ENCODE results near the gene RHBDL3.
"Not testable (repeated sequence)": the region's sequence is repeated elsewhere in the genome, so short reads cannot be mapped to it uniquely, and the experiment has no call there.

Gene RHBDL3

GRCh38 chr17:32342603-32343325 is 77.1 kb downstream of the RHBDL3 start:
- no peak for DNase-seq

GRCh38 chr17:32345951-32346600 is 80.4 kb downstream of the RHBDL3 start:
- DNase-seq, result no peak
- in situ Hi-C loops (cut with HindIII; ENCODE audit: low pct_ligation_motif_present, low pct_unique_long_range_greater_than_20kb, low sequenced_read_pairs), result no loop called here

More at GRCh38 chr17:32342603-32343325, 77.1 kb downstream of the RHBDL3 start:
- in situ Hi-C loops (cut with HindIII; ENCODE audit: low pct_ligation_motif_present, low pct_unique_long_range_greater_than_20kb, low sequenced_read_pairs), result no loop called here

- in situ Hi-C loops (cut with HindIII; ENCODE audit: low pct_ligation_motif_present, low pct_unique_long_range_greater_than_20kb, low sequenced_read_pairs), result no loop called here
- no peak for DNase-seq
Observed at GRCh38 chr17:32348483-32348800, 82.8 kb downstream of the RHBDL3 start.

GRCh38 chr17:32349503-32349853 is 83.8 kb downstream of the RHBDL3 start:
- no peak for DNase-seq
- in situ Hi-C loops (cut with HindIII; ENCODE audit: low pct_ligation_motif_present, low pct_unique_long_range_greater_than_20kb, low sequenced_read_pairs), result no loop called here

GRCh38 chr17:32349854-32350665 is 84.4 kb downstream of the RHBDL3 start, which contains the start of gene ZNF207:
Gene ZNF207 (plus strand): TSS chr17:32350157. CDS start chr17:32350286, 129 bp downstream.
- in situ Hi-C loops (cut with HindIII; ENCODE audit: low pct_ligation_motif_present, low pct_unique_long_range_greater_than_20kb, low sequenced_read_pairs), result no loop called here
- peak; percentile 98 for DNase-seq

GRCh38 chr17:32350666-32351418 is 85.2 kb downstream of the RHBDL3 start:
- in situ Hi-C loops (cut with HindIII; ENCODE audit: low pct_ligation_motif_present, low pct_unique_long_range_greater_than_20kb, low sequenced_read_pairs), result no loop called here
- peak; percentile 75 for DNase-seq

GRCh38 chr17:32352734-32353133 is 87.1 kb downstream of the RHBDL3 start:
- in situ Hi-C loops (cut with HindIII; ENCODE audit: low pct_ligation_motif_present, low pct_unique_long_range_greater_than_20kb, low sequenced_read_pairs); DNase-seq: not testable (repeated sequence)

- in situ Hi-C loops (cut with HindIII; ENCODE audit: low pct_ligation_motif_present, low pct_unique_long_range_greater_than_20kb, low sequenced_read_pairs), result no loop called here
Observed at GRCh38 chr17:32355649-32356377, 90.2 kb downstream of the RHBDL3 start.

GRCh38 chr17:32356378-32356743 is 90.7 kb downstream of the RHBDL3 start:
- in situ Hi-C loops (cut with HindIII; ENCODE audit: low pct_ligation_motif_present, low pct_unique_long_range_greater_than_20kb, low sequenced_read_pairs), result no loop called here

More at GRCh38 chr17:32355649-32356377, 90.2 kb downstream of the RHBDL3 start:
- DNase-seq, result no peak

GRCh38 chr17:32356750-32357149 is 91.1 kb downstream of the RHBDL3 start:
- no peak for DNase-seq
- in situ Hi-C loops (cut with HindIII; ENCODE audit: low pct_ligation_motif_present, low pct_unique_long_range_greater_than_20kb, low sequenced_read_pairs), result no loop called here

More at GRCh38 chr17:32356378-32356743, 90.7 kb downstream of the RHBDL3 start:
- DNase-seq, result no peak

- no peak for DNase-seq
- in situ Hi-C loops (cut with HindIII; ENCODE audit: low pct_ligation_motif_present, low pct_unique_long_range_greater_than_20kb, low sequenced_read_pairs), result no loop called here
Observed at GRCh38 chr17:32357615-32358014, 92.0 kb downstream of the RHBDL3 start.

GRCh38 chr17:32361270-32361669 is 95.6 kb downstream of the RHBDL3 start:
- in situ Hi-C loops (cut with HindIII; ENCODE audit: low pct_ligation_motif_present, low pct_unique_long_range_greater_than_20kb, low sequenced_read_pairs), result no loop called here
- DNase-seq, result no peak

- in situ Hi-C loops (cut with HindIII; ENCODE audit: low pct_ligation_motif_present, low pct_unique_long_range_greater_than_20kb, low sequenced_read_pairs), result no loop called here
- DNase-seq, result no peak
Observed at GRCh38 chr17:32370426-32370825, 104.8 kb downstream of the RHBDL3 start.
